ENCODE data around the gene PTCH1. TPM values are rescaled to one million over a fixed set of nuclear protein-coding genes. Genes with fewer than 3 reads are reported as not detected.

PTCH1 gene
- total and polyA plus RNA-seq, 10 of the 15 experiments (the other 5 are each of a cell fraction or from before 2014, with no cell fraction given) = 0.16 to 6.1 (median 2.6) TPM

DNA sequence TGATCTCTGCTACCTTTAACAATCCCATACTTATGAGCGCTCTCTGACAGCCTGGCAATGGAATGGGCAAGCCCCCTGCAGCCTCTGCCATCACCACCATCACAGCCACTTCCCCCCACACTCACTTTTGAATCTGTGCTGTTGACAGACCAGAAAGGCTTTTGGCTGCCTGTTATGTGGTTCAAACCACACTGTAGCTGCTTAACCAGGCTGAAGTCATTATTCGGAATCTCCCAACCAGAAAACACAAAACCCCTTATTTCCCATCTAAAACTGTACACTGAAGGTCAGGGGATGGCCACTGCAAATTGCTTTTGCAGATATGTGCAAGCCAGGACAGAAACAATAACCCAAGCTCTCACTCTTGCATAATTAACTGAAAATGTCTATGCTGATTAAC is 35.8 kb downstream of the PTCH1 start (continued):
- TF ChIP-seq, protein P1, sequence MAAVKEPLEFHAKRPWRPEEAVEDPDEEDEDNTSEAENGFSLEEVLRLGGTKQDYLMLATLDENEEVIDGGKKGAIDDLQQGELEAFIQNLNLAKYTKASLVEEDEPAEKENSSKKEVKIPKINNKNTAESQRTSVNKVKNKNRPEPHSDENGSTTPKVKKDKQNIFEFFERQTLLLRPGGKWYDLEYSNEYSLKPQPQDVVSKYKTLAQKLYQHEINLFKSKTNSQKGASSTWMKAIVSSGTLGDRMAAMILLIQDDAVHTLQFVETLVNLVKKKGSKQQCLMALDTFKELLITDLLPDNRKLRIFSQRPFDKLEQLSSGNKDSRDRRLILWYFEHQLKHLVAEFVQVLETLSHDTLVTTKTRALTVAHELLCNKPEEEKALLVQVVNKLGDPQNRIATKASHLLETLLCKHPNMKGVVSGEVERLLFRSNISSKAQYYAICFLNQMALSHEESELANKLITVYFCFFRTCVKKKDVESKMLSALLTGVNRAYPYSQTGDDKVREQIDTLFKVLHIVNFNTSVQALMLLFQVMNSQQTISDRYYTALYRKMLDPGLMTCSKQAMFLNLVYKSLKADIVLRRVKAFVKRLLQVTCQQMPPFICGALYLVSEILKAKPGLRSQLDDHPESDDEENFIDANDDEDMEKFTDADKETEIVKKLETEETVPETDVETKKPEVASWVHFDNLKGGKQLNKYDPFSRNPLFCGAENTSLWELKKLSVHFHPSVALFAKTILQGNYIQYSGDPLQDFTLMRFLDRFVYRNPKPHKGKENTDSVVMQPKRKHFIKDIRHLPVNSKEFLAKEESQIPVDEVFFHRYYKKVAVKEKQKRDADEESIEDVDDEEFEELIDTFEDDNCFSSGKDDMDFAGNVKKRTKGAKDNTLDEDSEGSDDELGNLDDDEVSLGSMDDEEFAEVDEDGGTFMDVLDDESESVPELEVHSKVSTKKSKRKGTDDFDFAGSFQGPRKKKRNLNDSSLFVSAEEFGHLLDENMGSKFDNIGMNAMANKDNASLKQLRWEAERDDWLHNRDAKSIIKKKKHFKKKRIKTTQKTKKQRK (IDR thresholded peaks at IDR 0.05; ENCODE audit: low read depth, low read length) = no peak
- TF ChIP-seq WRNIP1 (IDR thresholded peaks at IDR 0.05; ENCODE audit: borderline replicate concordance, low read depth, low read length) (no peak), SP1 (IDR thresholded peaks at IDR 0.05; ENCODE audit: low read depth, low read length) (no peak), CBX5 (IDR thresholded peaks at IDR 0.05; ENCODE audit: low read depth) (no peak), TARDBP (IDR thresholded peaks at IDR 0.05; ENCODE audit: borderline replicate concordance) (no peak), CUX1 (IDR thresholded peaks at IDR 0.05; ENCODE audit: insufficient replicate concordance, low read depth, low read length) (no peak), SPI1 (IDR thresholded peaks at IDR 0.05; ENCODE audit: borderline replicate concordance, insufficient read depth, low read depth, low read length) (peak; percentile 65; the same call in 1 of the 2 replicates), PKNOX1 (IDR thresholded peaks at IDR 0.05) (peak; percentile 61), MEF2A (IDR thresholded peaks at IDR 0.05; ENCODE audit: insufficient read depth, low read depth, low read length) (0 out of 2 replicates have a peak, but pooled peaks have one; percentile 57), TAF1 (IDR thresholded peaks at IDR 0.05; ENCODE audit: borderline replicate concordance, low read depth, low read length) (no peak), MTA2 (IDR thresholded peaks at IDR 0.05; ENCODE audit: low read depth) (peak; percentile 88), ATF7 (IDR thresholded peaks at IDR 0.05; ENCODE audit: low read depth) (peak; percentile 80), STAT3 (IDR thresholded peaks at IDR 0.05; ENCODE audit: low read depth, low read length) (no peak), RAD51 (IDR thresholded peaks at IDR 0.05) (no peak), ATF2 (IDR thresholded peaks at IDR 0.05; ENCODE audit: low read length) (peak; percentile 37; the same call in 1 of the 2 replicates), RELB (IDR thresholded peaks at IDR 0.05; ENCODE audit: low read depth) (peak; percentile 90), FOS (IDR thresholded peaks at IDR 0.05; ENCODE audit: borderline replicate concordance, extremely low read depth, insufficient read length) (no peak), RUNX3 (IDR thresholded peaks at IDR 0.05; ENCODE audit: low read length) (peak; percentile 96)

All from GM12878 (cell line).